Breast epithelium (tissue), 3 donors: ENCODE measurements around the gene COQ8B.

Experiments
- CTCF ChIP-seq, 3 donors: fragments of 450-650 bp; IDR thresholded peaks; one replicate each; pipeline ENCODE4 v1.5.1; 2016 to 2017; ENCODE audit warnings: antibody characterized with exemption in 3 of 3, mild to moderate bottlenecking in 3 of 3, moderate library complexity in 3 of 3
- POLR2A ChIP-seq: fragments of 450-650 bp; IDR thresholded peaks from one replicate; pipeline ENCODE4 v1.6.1; 2016; ENCODE audit warnings: antibody characterized with exemption, mild to moderate bottlenecking, moderate library complexity
- POLR2AphosphoS5 ChIP-seq, 3 donors: sonication (generic); formaldehyde crosslinking; IDR thresholded peaks; one replicate each; pipeline ENCODE4 v1.6.1; 2017; ENCODE audit warnings: antibody characterized with exemption in 3 of 3

GRCh38 chr19:40756502-40757110, 39.9 kb upstream of the COQ8B start:
- TF ChIP-seq CTCF (IDR thresholded peaks at IDR 0.05) (no peak), POLR2A (no peak), POLR2AphosphoS5 (IDR thresholded peaks at IDR 0.05) (no peak)
